SK-N-SH treated with all-trans-retinoic acid at 6 μM for 48 hours (cell line): ENCODE measurements around the gene PDCD2L.
"Not testable (repeated sequence)": the region's sequence is repeated elsewhere in the genome, so short reads cannot be mapped to it uniquely, and the experiment has no call there.

ENCODE experiments used
- ATAC-seq: fragments of 200-7000 bp; cut with Tn5 transposase; 3 replicates; pipeline ENCODE4 v1.9.1; 2020; ENCODE audit warnings: mild to moderate bottlenecking, moderate library complexity
- ARNTL ChIP-seq: fragments of 450-650 bp; formaldehyde crosslinking; IDR thresholded peaks from 2 replicates; pipeline ENCODE4 v1.5.0; 2020; ENCODE audit warnings: low read depth, mild to moderate bottlenecking, moderate library complexity, borderline replicate concordance
- BACH2 ChIP-seq: fragments of 250-450 bp; sonication (Bioruptor Pico); IDR thresholded peaks from 2 replicates; pipeline ENCODE4 v1.9.0; 2021; ENCODE audit warnings: mild to moderate bottlenecking, borderline replicate concordance
- CSDC2 ChIP-seq: fragments of 250-450 bp; sonication (Bioruptor Pico); IDR thresholded peaks from 2 replicates; pipeline ENCODE4 v1.5.0; 2020; ENCODE audit warnings: mild to moderate bottlenecking, moderate library complexity
- ESRRG ChIP-seq: fragments of 250-450 bp; sonication (Bioruptor Pico); IDR thresholded peaks from 2 replicates; pipeline ENCODE4 v1.6.1; 2021; ENCODE audit warnings: mild to moderate bottlenecking
- GLIS3 ChIP-seq: fragments of 250-450 bp; sonication (Bioruptor Pico); IDR thresholded peaks from 2 replicates; pipeline ENCODE4 v1.5.0; 2020; ENCODE audit warnings: mild to moderate bottlenecking, moderate library complexity
- ISL1 ChIP-seq: fragments of 250-450 bp; sonication (Bioruptor Pico); IDR thresholded peaks from 2 replicates; pipeline ENCODE4 v2.1.2; 2022; ENCODE audit warnings: mild to moderate bottlenecking, moderate library complexity
- OSR1 ChIP-seq: fragments of 250-450 bp; sonication (Bioruptor Pico); IDR thresholded peaks from 2 replicates; pipeline ENCODE4 v1.8.0; 2022; ENCODE audit warnings: moderate library complexity, mild to moderate bottlenecking, inconsistent platforms
- PATZ1 ChIP-seq: fragments of 250-450 bp; sonication (Bioruptor Pico); IDR thresholded peaks from 2 replicates; pipeline ENCODE4 v1.8.0; 2020; ENCODE audit warnings: mild to moderate bottlenecking, moderate library complexity, borderline replicate concordance
- PPARA ChIP-seq: fragments of 250-450 bp; sonication (Bioruptor Pico); IDR thresholded peaks from 2 replicates; pipeline ENCODE4 v1.5.0; 2020; ENCODE audit warnings: mild to moderate bottlenecking, borderline replicate concordance
- RARB ChIP-seq: fragments of 250-450 bp; sonication (Bioruptor Pico); IDR thresholded peaks from 2 replicates; pipeline ENCODE4 v1.8.0; 2021; ENCODE audit warnings: mild to moderate bottlenecking, moderate library complexity
- SNAI2 ChIP-seq: fragments of 250-450 bp; sonication (Bioruptor Pico); IDR thresholded peaks from 2 replicates; pipeline ENCODE4 v1.5.0; 2020; ENCODE audit warnings: mild to moderate bottlenecking, moderate library complexity
- TCF4 ChIP-seq: fragments of 250-450 bp; sonication (Bioruptor Pico); IDR thresholded peaks from 2 replicates; pipeline ENCODE4 v1.8.0; 2021; ENCODE audit warnings: mild to moderate bottlenecking, moderate library complexity, borderline replicate concordance
- TOX ChIP-seq: fragments of 250-450 bp; sonication (Bioruptor Pico); IDR thresholded peaks from 2 replicates; pipeline ENCODE4 v1.8.0; 2021; ENCODE audit warnings: mild to moderate bottlenecking, moderate library complexity, borderline replicate concordance
- TSHZ2 ChIP-seq: fragments of 250-450 bp; sonication (Bioruptor Pico); IDR thresholded peaks from 2 replicates; pipeline ENCODE4 v1.5.0; 2020; ENCODE audit warnings: mild to moderate bottlenecking, moderate library complexity
- ZC3H10 ChIP-seq: fragments of 250-450 bp; sonication (Bioruptor Pico); IDR thresholded peaks from 2 replicates; pipeline ENCODE4 v1.5.1; 2021; ENCODE audit warnings: mild to moderate bottlenecking, moderate library complexity
- ZFP3 ChIP-seq: fragments of 250-450 bp; sonication (Bioruptor Pico); IDR thresholded peaks from 2 replicates; pipeline ENCODE4 v1.5.0; 2020; ENCODE audit warnings: mild to moderate bottlenecking, moderate library complexity
- ZFP30 ChIP-seq: fragments of 450-650 bp; formaldehyde crosslinking; IDR thresholded peaks from 2 replicates; pipeline ENCODE4 v1.5.0; 2022; ENCODE audit warnings: mild to moderate bottlenecking, moderate library complexity
- ZNF70 ChIP-seq: fragments of 450-650 bp; formaldehyde crosslinking; IDR thresholded peaks from 2 replicates; pipeline ENCODE4 v1.5.0; 2020; ENCODE audit warnings: mild to moderate bottlenecking, moderate library complexity
- ZNF8 ChIP-seq: fragments of 450-650 bp; formaldehyde crosslinking; IDR thresholded peaks from 2 replicates; pipeline ENCODE4 v1.5.0; 2020; ENCODE audit warnings: mild to moderate bottlenecking, moderate library complexity
- TF ChIP-seq, protein P1 (sequence below): fragments of 250-450 bp; sonication (Bioruptor Pico); IDR thresholded peaks from 2 replicates; pipeline ENCODE4 v1.5.1; 2020; ENCODE audit warnings: low read depth, mild to moderate bottlenecking, moderate library complexity
- TF ChIP-seq, protein P2 (sequence below): fragments of 250-450 bp; sonication (Bioruptor Pico); IDR thresholded peaks from 2 replicates; pipeline ENCODE4 v1.8.0; 2021; ENCODE audit warnings: low read depth, mild to moderate bottlenecking, moderate library complexity, borderline replicate concordance

PDCD2L gene

GRCh38 chr19:34386645-34387445 lies 17.4 kb upstream of the PDCD2L start:
- ATAC-seq: no peak
- TF ChIP-seq ZNF70 (CRISPR knock-in tag) (no peak), CSDC2 (CRISPR knock-in tag) (no peak), ZFP3 (no peak), ARNTL (no peak), ESRRG (no peak), GLIS3 (no peak), ZFP30 (no peak), ZNF8 (CRISPR knock-in tag) (no peak), TCF4 (CRISPR knock-in tag) (no peak), ZC3H10 (CRISPR knock-in tag) (no peak), SNAI2 (no peak), OSR1 (no peak)
- TF ChIP-seq, protein P1, sequence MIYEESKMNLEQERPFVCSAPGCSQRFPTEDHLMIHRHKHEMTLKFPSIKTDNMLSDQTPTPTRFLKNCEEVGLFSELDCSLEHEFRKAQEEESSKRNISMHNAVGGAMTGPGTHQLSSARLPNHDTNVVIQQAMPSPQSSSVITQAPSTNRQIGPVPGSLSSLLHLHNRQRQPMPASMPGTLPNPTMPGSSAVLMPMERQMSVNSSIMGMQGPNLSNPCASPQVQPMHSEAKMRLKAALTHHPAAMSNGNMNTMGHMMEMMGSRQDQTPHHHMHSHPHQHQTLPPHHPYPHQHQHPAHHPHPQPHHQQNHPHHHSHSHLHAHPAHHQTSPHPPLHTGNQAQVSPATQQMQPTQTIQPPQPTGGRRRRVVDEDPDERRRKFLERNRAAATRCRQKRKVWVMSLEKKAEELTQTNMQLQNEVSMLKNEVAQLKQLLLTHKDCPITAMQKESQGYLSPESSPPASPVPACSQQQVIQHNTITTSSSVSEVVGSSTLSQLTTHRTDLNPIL (CRISPR knock-in tag): no peak

GRCh38 chr19:34387446-34387810 lies 16.8 kb upstream of the PDCD2L start:
- TF ChIP-seq GLIS3 (no peak), SNAI2 (no peak), TSHZ2 (CRISPR knock-in tag) (no peak), ZFP30 (no peak), TOX (CRISPR knock-in tag) (no peak), ISL1 (CRISPR knock-in tag) (no peak), BACH2 (CRISPR knock-in tag) (no peak), ZNF8 (CRISPR knock-in tag) (no peak), PPARA (CRISPR knock-in tag) (no peak), RARB (CRISPR knock-in tag) (no peak), ZC3H10 (CRISPR knock-in tag) (no peak), PATZ1 (CRISPR knock-in tag) (no peak), ZNF70 (CRISPR knock-in tag) (no peak), ESRRG (no peak), CSDC2 (CRISPR knock-in tag) (no peak)
- TF ChIP-seq, protein P1 (CRISPR knock-in tag): no peak
- TF ChIP-seq, protein P2, sequence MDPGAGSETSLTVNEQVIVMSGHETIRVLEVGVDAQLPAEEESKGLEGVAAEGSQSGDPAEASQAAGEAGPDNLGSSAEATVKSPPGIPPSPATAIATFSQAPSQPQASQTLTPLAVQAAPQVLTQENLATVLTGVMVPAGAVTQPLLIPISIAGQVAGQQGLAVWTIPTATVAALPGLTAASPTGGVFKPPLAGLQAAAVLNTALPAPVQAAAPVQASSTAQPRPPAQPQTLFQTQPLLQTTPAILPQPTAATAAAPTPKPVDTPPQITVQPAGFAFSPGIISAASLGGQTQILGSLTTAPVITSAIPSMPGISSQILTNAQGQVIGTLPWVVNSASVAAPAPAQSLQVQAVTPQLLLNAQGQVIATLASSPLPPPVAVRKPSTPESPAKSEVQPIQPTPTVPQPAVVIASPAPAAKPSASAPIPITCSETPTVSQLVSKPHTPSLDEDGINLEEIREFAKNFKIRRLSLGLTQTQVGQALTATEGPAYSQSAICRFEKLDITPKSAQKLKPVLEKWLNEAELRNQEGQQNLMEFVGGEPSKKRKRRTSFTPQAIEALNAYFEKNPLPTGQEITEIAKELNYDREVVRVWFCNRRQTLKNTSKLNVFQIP: no peak
- no peak for ATAC-seq

DNA sequence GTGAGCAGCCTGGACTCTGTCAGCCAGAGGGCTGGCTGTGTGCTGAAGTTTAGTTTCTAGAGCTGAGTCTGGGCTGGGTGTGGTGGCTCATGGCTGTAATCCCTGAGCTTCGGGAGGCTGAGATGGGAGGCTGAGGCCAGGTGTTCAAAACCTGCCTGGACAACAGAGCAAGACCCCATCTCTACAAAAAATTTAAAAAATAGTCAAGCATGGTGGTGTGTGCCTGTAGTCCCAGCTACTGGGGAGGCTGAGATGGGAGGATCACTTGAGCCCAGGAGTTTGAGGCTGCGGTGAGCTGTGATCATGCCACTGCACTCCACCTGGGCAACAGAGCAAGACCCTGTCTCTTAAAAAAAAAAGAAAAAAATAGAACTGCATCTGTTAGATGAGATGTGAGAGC lies 15.5 kb upstream of the PDCD2L start:
- ATAC-seq: not testable (repeated sequence)
